Esophagus muscularis mucosa (tissue), 4 donors: ENCODE data around the gene OR8S1.
"Not testable (repeated sequence)": the region's sequence is repeated elsewhere in the genome, so short reads cannot be mapped to it uniquely, and the experiment has no call there.

Source experiments
- EP300 ChIP-seq: sonication (generic); formaldehyde crosslinking; IDR thresholded peaks from one replicate; pipeline ENCODE4 v1.6.1; 2017; ENCODE audit warnings: antibody characterized with exemption
- POLR2AphosphoS5 ChIP-seq, 2 donors: sonication (generic); formaldehyde crosslinking; IDR thresholded peaks; one replicate each; pipeline ENCODE4 v1.6.1; 2017; ENCODE audit warnings: antibody characterized with exemption in 2 of 2
- TF ChIP-seq, protein P1 (sequence below), 3 experiments: fragments of 200-600 bp in 2 of 3; fragments of 450-650 bp in 1 of 3; sonication (generic) in 2 of 3; IDR thresholded peaks; one replicate each; pipeline ENCODE4 v1.5.1; 2017 to 2019; ENCODE audit warnings: antibody characterized with exemption in 3 of 3, mild to moderate bottlenecking in 2 of 3, moderate library complexity in 1 of 3

DNA sequence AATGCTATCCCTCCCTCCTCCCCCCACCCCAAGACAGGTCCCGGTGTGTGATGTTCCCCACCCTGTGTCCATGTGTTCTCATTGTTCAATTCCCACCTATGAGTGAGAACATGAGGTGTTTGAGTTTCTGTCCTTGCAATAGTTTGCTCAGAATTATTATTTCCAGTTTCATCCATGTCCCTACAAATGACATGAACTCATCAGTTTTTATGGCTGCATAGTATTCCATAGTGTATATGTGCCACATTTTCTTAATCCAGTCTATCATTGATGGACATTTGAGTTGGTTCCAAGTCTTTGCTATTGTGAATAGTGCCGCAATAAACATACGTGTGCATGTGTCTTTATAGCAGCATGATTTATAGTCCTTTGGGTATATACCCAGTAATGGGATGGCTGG, 21.6 kb downstream of the OR8S1 start:
- not testable (repeated sequence) for TF ChIP-seq POLR2AphosphoS5 (IDR thresholded peaks at IDR 0.05); EP300
- TF ChIP-seq, protein P1, sequence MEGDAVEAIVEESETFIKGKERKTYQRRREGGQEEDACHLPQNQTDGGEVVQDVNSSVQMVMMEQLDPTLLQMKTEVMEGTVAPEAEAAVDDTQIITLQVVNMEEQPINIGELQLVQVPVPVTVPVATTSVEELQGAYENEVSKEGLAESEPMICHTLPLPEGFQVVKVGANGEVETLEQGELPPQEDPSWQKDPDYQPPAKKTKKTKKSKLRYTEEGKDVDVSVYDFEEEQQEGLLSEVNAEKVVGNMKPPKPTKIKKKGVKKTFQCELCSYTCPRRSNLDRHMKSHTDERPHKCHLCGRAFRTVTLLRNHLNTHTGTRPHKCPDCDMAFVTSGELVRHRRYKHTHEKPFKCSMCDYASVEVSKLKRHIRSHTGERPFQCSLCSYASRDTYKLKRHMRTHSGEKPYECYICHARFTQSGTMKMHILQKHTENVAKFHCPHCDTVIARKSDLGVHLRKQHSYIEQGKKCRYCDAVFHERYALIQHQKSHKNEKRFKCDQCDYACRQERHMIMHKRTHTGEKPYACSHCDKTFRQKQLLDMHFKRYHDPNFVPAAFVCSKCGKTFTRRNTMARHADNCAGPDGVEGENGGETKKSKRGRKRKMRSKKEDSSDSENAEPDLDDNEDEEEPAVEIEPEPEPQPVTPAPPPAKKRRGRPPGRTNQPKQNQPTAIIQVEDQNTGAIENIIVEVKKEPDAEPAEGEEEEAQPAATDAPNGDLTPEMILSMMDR (IDR thresholded peaks at IDR 0.05) = not testable (repeated sequence)
